GM23248 (cell line): ENCODE results near the gene MTURN. TPM values are rescaled to one million over a fixed set of nuclear protein-coding genes. Genes with fewer than 3 reads are reported as not detected.
"Not testable (repeated sequence)": the region's sequence is repeated elsewhere in the genome, so short reads cannot be mapped to it uniquely, and the experiment has no call there.

Experiments used
- DNase-seq: peaks from one replicate; pipeline ENCODE4 v3.0.0-alpha.2; 2015
- H2AFZ ChIP-seq: fragments of 200-600 bp; sonication (generic); 2 replicates; pipeline ENCODE4 v1.6.1; 2016; ENCODE audit warnings: antibody characterized with exemption
- H3F3A ChIP-seq: fragments of 200-600 bp; sonication (generic); 2 replicates; pipeline ENCODE4 v1.6.1; 2016; ENCODE audit warnings: mild to moderate bottlenecking, antibody characterized with exemption, mixed run types; ENCODE audit not compliant: insufficient read depth
- H3K27ac ChIP-seq: fragments of 200-600 bp; sonication (generic); 2 replicates; pipeline ENCODE4 v1.5.1; 2016; ENCODE audit warnings: mild to moderate bottlenecking
- H3K27me3 ChIP-seq: fragments of 200-600 bp; sonication (generic); replicated peaks from 2 replicates; pipeline ENCODE4 v1.6.1; 2016; ENCODE audit warnings: mild to moderate bottlenecking; ENCODE audit not compliant: insufficient read depth
- H3K36me3 ChIP-seq: fragments of 200-600 bp; sonication (generic); 2 replicates; pipeline ENCODE4 v1.6.1; 2016; ENCODE audit warnings: low read depth, mild to moderate bottlenecking
- H3K4me1 ChIP-seq: fragments of 200-600 bp; sonication (generic); 2 replicates; pipeline ENCODE4 v1.6.1; 2016; ENCODE audit warnings: mild to moderate bottlenecking; ENCODE audit not compliant: insufficient read depth
- H3K4me2 ChIP-seq: fragments of 200-600 bp; sonication (generic); one replicate; pipeline ENCODE4 v1.6.1; 2016; ENCODE audit warnings: mild to moderate bottlenecking; ENCODE audit not compliant: unreplicated experiment
- H3K4me3 ChIP-seq: fragments of 200-600 bp; sonication (generic); 2 replicates; pipeline ENCODE4 v1.5.1; 2016; ENCODE audit warnings: mild to moderate bottlenecking
- H3K79me2 ChIP-seq: fragments of 200-600 bp; sonication (generic); 2 replicates; pipeline ENCODE4 v1.6.1; 2016; ENCODE audit warnings: mild to moderate bottlenecking; ENCODE audit not compliant: insufficient read depth
- H3K9ac ChIP-seq: fragments of 200-600 bp; sonication (generic); 2 replicates; pipeline ENCODE4 v1.6.1; 2016; ENCODE audit warnings: mild to moderate bottlenecking
- H3K9me2 ChIP-seq: fragments of 200-600 bp; sonication (generic); 2 replicates; pipeline ENCODE4 v1.6.1; 2016; ENCODE audit warnings: mixed run types, mild to moderate bottlenecking, moderate library complexity; ENCODE audit not compliant: insufficient read depth
- H3K9me3 ChIP-seq: fragments of 200-600 bp; sonication (generic); one replicate; pipeline ENCODE4 v1.6.1; 2017; ENCODE audit warnings: low read depth
- H4K20me1 ChIP-seq: fragments of 200-600 bp; sonication (generic); 2 replicates; pipeline ENCODE4 v1.6.0; 2016; ENCODE audit not compliant: insufficient read depth
- EZH2 ChIP-seq: fragments of 200-600 bp; sonication (generic); IDR thresholded peaks from 2 replicates; pipeline ENCODE4 v1.6.1; 2018; ENCODE audit warnings: antibody characterized with exemption, mild to moderate bottlenecking; ENCODE audit not compliant: insufficient read depth, poor library complexity, severe bottlenecking
- EZH2phosphoT487 ChIP-seq: fragments of 200-600 bp; sonication (generic); IDR thresholded peaks from 2 replicates; pipeline ENCODE4 v1.6.1; 2018; ENCODE audit warnings: antibody characterized with exemption, moderate library complexity, mild to moderate bottlenecking, low read depth; ENCODE audit not compliant: insufficient read depth
- WGBS, 2 experiments: methylation state at CpG; one replicate each; pipeline ENCODE4 v1.1.6; 2015 to 2017; ENCODE audit warnings: low lambda C conversion rate in 2 of 2, low coverage in 1 of 2; ENCODE audit errors: missing lambda C conversion rate in 2 of 2; 5-methylcytosine and 5-hydroxymethylcytosine counted together
- in situ Hi-C: fragments of 300-500 bp; cut with MboI; formaldehyde crosslinking; loops from 2 replicates; pipeline ENCODE4 v1.15.0; 2020
- polyA plus RNA-seq: library from polyadenylated mRNA; unstranded; fragments of >200 nt; fragmentation: Nextera tagmentation; extraction: Ambion mirVana; gene quantifications from 2 replicates; pipeline ENCODE4 v1.2.1, GENCODE V29; 2016
- total RNA-seq: library from RNA; depleted of rRNA; stranded (reverse); fragments of >200 nt; shearing (Covaris generic); gene quantifications from 2 replicates; pipeline ENCODE4 v1.2.3, GENCODE V29; 2014

The MTURN gene
- total and polyA plus RNA-seq, 2 experiments from 2014 or later = 15.9 to 22.5 TPM

DNA sequence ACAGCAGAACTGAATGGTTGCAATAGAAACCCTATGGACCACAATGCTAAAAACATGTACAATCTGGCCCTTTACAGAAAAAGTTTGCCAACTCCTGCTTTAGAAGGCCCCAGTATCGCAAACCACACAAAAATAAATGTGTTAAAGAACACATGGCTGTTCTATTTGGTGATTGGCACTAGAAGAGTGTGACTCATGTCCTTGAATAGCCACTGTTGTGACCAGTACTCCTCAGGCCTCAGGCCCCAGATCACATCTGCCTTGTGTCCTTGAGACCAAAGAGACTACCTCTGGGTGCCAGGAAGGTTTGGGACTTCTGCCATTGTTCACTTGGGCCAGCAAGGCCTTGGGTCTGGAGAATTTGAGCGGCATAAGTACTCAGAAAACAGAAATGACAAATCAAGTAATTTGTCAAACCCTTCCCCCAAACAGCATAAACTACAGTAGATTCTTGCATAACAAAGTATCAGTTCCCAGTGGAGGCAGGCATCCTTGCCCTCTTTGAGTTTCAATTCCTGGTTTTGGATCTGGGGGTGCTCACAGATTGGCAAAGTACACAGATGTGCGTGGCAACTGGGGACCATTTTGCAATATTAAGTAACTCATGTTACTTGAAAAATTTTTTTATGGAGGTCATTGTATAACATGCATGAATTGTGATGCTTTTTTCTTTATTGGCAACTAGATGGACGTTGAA, 50.2 kb downstream of the MTURN start:
- in situ Hi-C loops = no loop called here
- peaks cover 3% of the 10 kb centered on the region; the same call in 1 of the 2 replicates for H3F3A ChIP-seq
- H3K9me2 ChIP-seq = no peaks in the 10 kb centered on the region
- H3K79me2 ChIP-seq = no peaks in the 10 kb centered on the region
- H3K4me2 ChIP-seq = no peak overlapping the region
- DNase-seq = no peak
- H3K9me3 ChIP-seq = no peaks in the 10 kb centered on the region
- WGBS, 2 experiments = 90 to 91% methylated on average over 4 of the region's 4 CpGs
- peaks cover 13% of the 10 kb centered on the region; the same call in 1 of the 2 replicates for H3K4me1 ChIP-seq
- no peaks in the 10 kb centered on the region for H4K20me1 ChIP-seq
- H3K36me3 ChIP-seq = no peaks in the 10 kb centered on the region
- no peak overlapping the region for H3K27ac ChIP-seq
- no peak overlapping the region for H3K9ac ChIP-seq
- H3K27me3 ChIP-seq = no peaks in the 10 kb centered on the region
- H3K4me3 ChIP-seq = no peak overlapping the region
- no peak overlapping the region for H2AFZ ChIP-seq
- TF ChIP-seq EZH2 (no peak), EZH2phosphoT487 (no peak)

DNA sequence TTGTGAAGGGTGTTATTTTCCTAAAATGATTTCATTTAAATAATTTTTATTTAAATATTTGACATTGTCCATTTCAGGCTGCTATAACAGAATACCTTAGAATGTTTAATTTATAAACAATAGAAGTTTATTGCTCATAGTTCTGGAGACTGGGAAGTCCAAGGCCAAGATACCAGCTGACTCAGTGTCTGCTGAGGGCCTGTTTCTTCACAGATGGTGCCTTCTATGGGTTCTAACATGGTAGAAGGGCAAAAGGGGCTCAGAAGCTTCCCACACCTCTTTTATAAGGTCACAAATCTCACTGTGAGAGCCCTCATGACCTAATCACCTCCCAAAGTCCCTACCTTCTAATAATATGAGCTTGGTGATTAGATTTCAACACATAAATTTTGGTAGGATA, 50.7 kb downstream of the MTURN start:
- peaks cover 3% of the 10 kb centered on the region; the same call in 1 of the 2 replicates for H3F3A ChIP-seq
- no peaks in the 10 kb centered on the region for H3K9me2 ChIP-seq
- H3K4me1 ChIP-seq = peaks cover 7% of the 10 kb centered on the region; the same call in 1 of the 2 replicates
- H3K4me3 ChIP-seq = no peak overlapping the region
- H3K79me2 ChIP-seq = no peaks in the 10 kb centered on the region
- no peak for TF ChIP-seq EZH2phosphoT487
- no peak for TF ChIP-seq EZH2
- in situ Hi-C loops = no loop called here
- no peaks in the 10 kb centered on the region for H3K27me3 ChIP-seq
- no peak overlapping the region for H3K9ac ChIP-seq
- no peak for DNase-seq
- H2AFZ ChIP-seq = no peak overlapping the region
- H4K20me1 ChIP-seq = no peaks in the 10 kb centered on the region
- no peak overlapping the region for H3K27ac ChIP-seq
- H3K9me3 ChIP-seq = no peaks in the 10 kb centered on the region
- no peak overlapping the region for H3K4me2 ChIP-seq
- no peaks in the 10 kb centered on the region for H3K36me3 ChIP-seq

DNA sequence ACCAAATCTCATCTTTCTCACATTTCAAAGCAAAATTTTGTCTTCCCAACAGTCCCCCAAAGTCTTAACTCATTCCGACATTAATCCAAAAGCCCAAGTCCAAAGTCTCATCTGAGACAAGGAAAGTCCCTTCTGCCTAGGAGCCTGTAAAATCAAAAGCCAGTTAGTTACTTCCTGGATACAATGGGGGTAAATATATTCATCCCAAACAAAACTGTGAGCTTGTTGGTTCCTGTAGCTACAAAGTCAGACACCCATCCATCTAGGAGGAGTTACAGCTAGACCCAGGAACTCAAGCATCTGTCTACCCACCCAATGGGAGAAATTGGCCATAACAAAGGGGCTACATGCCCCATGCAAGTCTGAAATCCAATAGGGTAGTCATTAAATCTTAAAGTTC, 51.9 kb downstream of the MTURN start:
- no peaks in the 10 kb centered on the region for H3K9me3 ChIP-seq
- no peaks in the 10 kb centered on the region for H4K20me1 ChIP-seq
- 88 to 100% methylated on average over 1 of the region's 1 CpG for WGBS, 2 experiments
- no peak overlapping the region for H3K4me3 ChIP-seq
- DNase-seq = no peak
- H3K27ac ChIP-seq = no peak overlapping the region
- peaks cover 4% of the 10 kb centered on the region; the same call in 1 of the 2 replicates for H3K4me1 ChIP-seq
- no peaks in the 10 kb centered on the region for H3K79me2 ChIP-seq
- no peak overlapping the region for H2AFZ ChIP-seq
- in situ Hi-C loops = no loop called here
- H3K9ac ChIP-seq = no peak overlapping the region
- H3F3A ChIP-seq = peaks cover 3% of the 10 kb centered on the region; the same call in 1 of the 2 replicates
- TF ChIP-seq EZH2 (no peak), EZH2phosphoT487 (no peak)
- H3K36me3 ChIP-seq = no peaks in the 10 kb centered on the region
- no peak overlapping the region for H3K4me2 ChIP-seq
- no peaks in the 10 kb centered on the region for H3K27me3 ChIP-seq
- no peaks in the 10 kb centered on the region for H3K9me2 ChIP-seq

DNA sequence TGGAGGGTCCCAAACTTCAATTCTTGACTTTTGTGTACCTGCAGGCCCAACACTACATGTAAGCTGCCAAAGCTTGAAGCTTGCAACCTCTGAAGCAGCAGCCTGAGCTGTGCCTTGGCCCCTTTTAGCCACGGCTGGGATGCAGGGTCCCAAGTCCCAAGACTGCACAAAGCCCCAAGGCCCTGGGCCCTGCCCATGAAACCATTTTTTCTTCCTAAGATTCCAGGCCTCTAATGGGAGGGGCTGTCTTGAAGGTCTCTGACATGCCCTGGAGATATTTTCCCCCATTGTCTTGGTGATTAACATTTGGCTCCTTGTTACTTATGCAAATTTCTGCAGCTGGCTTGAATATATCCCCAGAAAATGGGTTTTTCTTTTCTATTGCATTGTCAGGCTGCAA, 52.7 kb downstream of the MTURN start:
- no peak overlapping the region for H3K4me2 ChIP-seq
- TF ChIP-seq EZH2phosphoT487 (no peak), EZH2 (no peak)
- WGBS, 2 experiments = 72 to 86% methylated on average over 1 of the region's 1 CpG
- H3K36me3 ChIP-seq = no peaks in the 10 kb centered on the region
- no peaks in the 10 kb centered on the region for H4K20me1 ChIP-seq
- in situ Hi-C loops = no loop called here
- no peaks in the 10 kb centered on the region for H3K9me2 ChIP-seq
- H3F3A ChIP-seq = no peaks in the 10 kb centered on the region
- H3K79me2 ChIP-seq = no peaks in the 10 kb centered on the region
- H3K9ac ChIP-seq = no peak overlapping the region
- no peak overlapping the region for H3K27ac ChIP-seq
- no peak for DNase-seq
- H3K4me3 ChIP-seq = no peak overlapping the region
- H3K4me1 ChIP-seq = no peaks in the 10 kb centered on the region
- no peaks in the 10 kb centered on the region for H3K9me3 ChIP-seq
- H3K27me3 ChIP-seq = no peaks in the 10 kb centered on the region
- no peak overlapping the region for H2AFZ ChIP-seq

DNA sequence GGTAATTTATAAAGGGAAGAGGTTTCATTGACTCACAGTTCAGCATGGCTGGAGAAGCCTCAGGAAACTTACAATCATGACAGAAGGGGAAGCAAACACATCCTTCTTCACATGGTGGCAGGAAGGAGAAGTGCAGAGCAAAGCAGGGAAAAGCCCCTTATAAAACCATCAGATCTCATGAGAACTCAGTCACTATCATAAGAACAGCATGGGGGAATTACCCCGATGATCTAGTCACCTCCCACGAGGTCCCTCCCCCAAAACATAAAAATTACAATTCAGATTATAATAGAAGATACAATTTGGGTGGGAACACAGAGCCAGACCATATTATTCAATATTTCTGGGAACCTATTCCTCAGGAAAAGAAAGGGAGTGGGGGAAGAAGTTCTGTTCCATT, 53.6 kb downstream of the MTURN start:
- H3K27me3 ChIP-seq, in situ Hi-C loops, H3K27ac ChIP-seq, H3K79me2 ChIP-seq, H4K20me1 ChIP-seq, H3F3A ChIP-seq, H3K9ac ChIP-seq, H3K36me3 ChIP-seq, H3K4me3 ChIP-seq, DNase-seq, H3K9me3 ChIP-seq, H3K4me1 ChIP-seq, H3K9me2 ChIP-seq, H3K4me2 ChIP-seq, H2AFZ ChIP-seq: not testable (repeated sequence)
- WGBS, 2 experiments = 82 to 84% methylated on average over 2 of the region's 2 CpGs
